Heart left ventricle (tissue), 16 donors: ENCODE data around the gene RACGAP1. TPM values are rescaled to one million over a fixed set of nuclear protein-coding genes. Genes with fewer than 3 reads are reported as not detected.

Experiments
- ATAC-seq, 4 donors: fragments of 200-7000 bp; cut with Tn5 transposase; one replicate each; pipeline ENCODE4 v1.9.1; 2020 to 2022; ENCODE audit warnings: moderate library complexity in 4 of 4, mild to moderate bottlenecking in 3 of 4, moderate number of reproducible peaks in 1 of 4
- DNase-seq, 5 donors: peaks; one replicate each; pipeline ENCODE4 v3.0.0-alpha.2; 2020
- H3K27ac ChIP-seq, 12 donors: fragments of 200-600 bp; sonication (generic) in 4 of 12; one replicate each; pipeline versions ENCODE4 v1.5.0 to v1.8.0; 2016 to 2022; ENCODE audit warnings: mild to moderate bottlenecking in 2 of 12
- H3K27me3 ChIP-seq, 9 donors: fragments of 200-600 bp; sonication (generic) in 2 of 9; one replicate each; pipeline versions ENCODE4 v1.5.1 to v1.8.0; 2016 to 2022; ENCODE audit warnings: mild to moderate bottlenecking in 3 of 9
- H3K36me3 ChIP-seq, 9 donors: fragments of 200-600 bp; sonication (generic) in 2 of 9; one replicate each; pipeline versions ENCODE4 v1.5.0 to v1.8.0; 2018 to 2022; ENCODE audit warnings: mild to moderate bottlenecking in 2 of 9
- H3K4me1 ChIP-seq, 12 donors: fragments of 200-600 bp; sonication (generic) in 4 of 12; one replicate each; pipeline versions ENCODE4 v1.5.0 to v1.8.0; 2016 to 2022; ENCODE audit warnings: mild to moderate bottlenecking in 3 of 12
- H3K4me3 ChIP-seq, 12 donors: fragments of 200-600 bp; sonication (generic) in 4 of 12; one replicate each; pipeline versions ENCODE4 v1.5.0 to v1.8.0; 2017 to 2022; ENCODE audit warnings: mild to moderate bottlenecking in 9 of 12, moderate library complexity in 4 of 12
- H3K9me3 ChIP-seq, 12 donors: fragments of 200-600 bp; sonication (generic) in 4 of 12; one replicate each; pipeline versions ENCODE4 v1.5.0 to v1.8.0; 2016 to 2022; ENCODE audit warnings: mild to moderate bottlenecking in 1 of 12
- POLR2A ChIP-seq, 2 donors: fragments of 450-650 bp; IDR thresholded peaks; one replicate each; pipeline ENCODE4 v1.6.1; 2017; ENCODE audit warnings: antibody characterized with exemption in 2 of 2, mild to moderate bottlenecking in 2 of 2, moderate library complexity in 2 of 2
- WGBS, 4 donors: extraction: QIAGEN DNeasy Blood & Tissue Kit in 2 of 4; methylation state at CpG; one replicate each; pipeline versions ENCODE4 v1.1.5 to v1.1.7; 2013 to 2018; 5-methylcytosine and 5-hydroxymethylcytosine counted together
- intact Hi-C, 10 donors: fragments of 100-400 bp; cut with DNase I; formaldehyde crosslinking; loops; one replicate each; pipeline versions ENCODE4 v1.11.1 to v1.14.2; 2022
- polyA plus RNA-seq, 2 donors: library from polyadenylated mRNA; stranded (reverse); fragments of 200-250 nt; gene quantifications; one replicate each; pipeline ENCODE4 v1.2.3, GENCODE V29; 2013
- total RNA-seq, 9 donors: library from RNA; depleted of rRNA in 2 of 9; stranded (reverse); fragments of >200 nt in 2 of 9; fragmentation: NEBNext Ultra II Directional in 3 of 9; extraction: Animal tissue kit (Norgen Biotek cat#: 25700) in 3 of 9; gene quantifications; one replicate each; pipeline versions ENCODE4 v1.1.0 to v1.2.4, GENCODE V29; 2016 to 2023
- TF ChIP-seq, protein P1 (sequence below), 12 donors: fragments of 200-600 bp; sonication (generic) in 4 of 12; IDR thresholded peaks; one replicate each; pipeline versions ENCODE4 v1.5.0 to v1.8.0; 2018 to 2022; ENCODE audit warnings: antibody characterized with exemption in 12 of 12, mild to moderate bottlenecking in 5 of 12
- donor health status: ischemic (EF 13 %, LVEDD 7.1; RV severe dilation, severe dysfunction).
- donor health status: healthy with polysubstance abuse.
- donor health status: DM: no; HTN: yes; CAD: no.
- donor health status: DM: no; HTN: no; CAD: no.
- donor health status: ischemic (EF 25% LVEDD 6.9; RV normal size, moderate dysfunction).
- donor health status: ischemic (EF 25% LVEDD 5.7; RV mildly dilated, moderate dysfunction).
- donor health status: healthy.
- donor health status: DM: yes; HTN: yes; CAD: no.
- donor health status: ischemic (EF 35%, LVEDD 5.7; RV mildly dilated, moderate dysfunction).
- donor health status: nonischemic (EF 11% LVEDD 7.7; RV severe dilation, severe dysfunction).
- donor health status: DM: yes; HTN: yes; CAD: no.
- donor health status: PGD.
- donor health status: ischemic (EF 29% LVEDD 5.4; RV normal size, mild dysfunction).
- donor health status: nonischemic (EF 23%, LVEDD 6.1; RV moderate dilation, normal function).

RACGAP1 gene
- total and polyA plus RNA-seq, 11 donors = 0.91 to 17.8 (median 5.2) TPM

DNA sequence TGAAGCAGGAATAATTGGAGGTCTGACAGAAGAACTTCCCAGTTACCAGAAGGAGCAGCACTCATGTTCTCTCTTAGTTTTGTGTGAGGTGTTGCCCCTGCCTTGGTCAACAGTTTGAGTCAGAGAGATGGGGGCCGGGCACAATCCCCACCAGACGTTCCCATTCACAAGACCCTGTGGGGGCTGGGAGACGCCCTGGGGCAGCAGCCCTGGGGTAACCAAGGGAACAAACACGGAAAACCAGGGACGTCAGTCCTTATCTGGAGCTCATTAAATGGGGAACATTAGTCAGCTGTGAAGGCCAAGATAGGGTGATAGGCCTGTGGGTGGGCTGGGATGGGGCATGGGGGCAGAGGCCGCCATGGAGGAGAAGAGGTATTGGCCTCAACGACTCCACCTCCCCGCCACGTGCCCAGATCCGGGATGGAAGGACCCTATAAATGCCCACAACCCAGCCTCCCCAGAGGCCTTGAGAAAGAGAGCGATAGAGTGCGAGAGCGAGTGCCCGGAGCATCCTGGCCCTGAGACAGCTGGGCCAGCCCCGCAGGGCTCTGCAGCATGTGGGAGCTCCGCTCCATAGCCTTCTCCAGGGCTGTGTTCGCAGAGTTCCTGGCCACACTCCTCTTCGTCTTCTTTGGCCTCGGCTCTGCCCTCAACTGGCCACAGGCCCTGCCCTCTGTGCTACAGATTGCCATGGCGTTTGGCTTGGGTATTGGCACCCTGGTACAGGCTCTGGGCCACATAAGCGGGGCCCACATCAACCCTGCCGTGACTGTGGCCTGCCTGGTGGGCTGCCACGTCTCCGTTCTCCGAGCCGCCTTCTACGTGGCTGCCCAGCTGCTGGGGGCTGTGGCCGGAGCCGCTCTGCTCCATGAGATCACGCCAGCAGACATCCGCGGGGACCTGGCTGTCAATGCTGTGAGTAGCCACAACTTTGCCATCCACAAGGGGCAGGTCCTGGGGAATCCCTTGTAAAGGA is 74.7 kb downstream of the RACGAP1 start, which contains the start of gene AQP2:
Gene AQP2, plus strand, starts transcription at position 465 of the 979 bp plus-strand sequence. Its CDS starts 94 bp downstream, at position 559.
- intact Hi-C loops = loop anchor here in 2 of 10 donors (5.0 to 10.0 kb wide), 2 partner anchors 156 to 173 kb away; no protein-coding TSS in a partner anchor
- H3K4me1 ChIP-seq = peaks cover 0 to 21% (median 2%) of the 10 kb centered on the region in 12 donors
- peaks cover 0 to 28% (median 9%) of the 10 kb centered on the region in 9 donors for H3K27me3 ChIP-seq
- no peak within 1 kb of the TSS for H3K27ac ChIP-seq
- ATAC-seq (no peak), DNase-seq (no peak)
- 89 to 92% (median 90%) methylated on average over 27 to 32 of the region's 32 CpGs for WGBS, 4 donors
- H3K4me3 ChIP-seq = no peak within 1 kb of the TSS
- TF ChIP-seq, protein P1, sequence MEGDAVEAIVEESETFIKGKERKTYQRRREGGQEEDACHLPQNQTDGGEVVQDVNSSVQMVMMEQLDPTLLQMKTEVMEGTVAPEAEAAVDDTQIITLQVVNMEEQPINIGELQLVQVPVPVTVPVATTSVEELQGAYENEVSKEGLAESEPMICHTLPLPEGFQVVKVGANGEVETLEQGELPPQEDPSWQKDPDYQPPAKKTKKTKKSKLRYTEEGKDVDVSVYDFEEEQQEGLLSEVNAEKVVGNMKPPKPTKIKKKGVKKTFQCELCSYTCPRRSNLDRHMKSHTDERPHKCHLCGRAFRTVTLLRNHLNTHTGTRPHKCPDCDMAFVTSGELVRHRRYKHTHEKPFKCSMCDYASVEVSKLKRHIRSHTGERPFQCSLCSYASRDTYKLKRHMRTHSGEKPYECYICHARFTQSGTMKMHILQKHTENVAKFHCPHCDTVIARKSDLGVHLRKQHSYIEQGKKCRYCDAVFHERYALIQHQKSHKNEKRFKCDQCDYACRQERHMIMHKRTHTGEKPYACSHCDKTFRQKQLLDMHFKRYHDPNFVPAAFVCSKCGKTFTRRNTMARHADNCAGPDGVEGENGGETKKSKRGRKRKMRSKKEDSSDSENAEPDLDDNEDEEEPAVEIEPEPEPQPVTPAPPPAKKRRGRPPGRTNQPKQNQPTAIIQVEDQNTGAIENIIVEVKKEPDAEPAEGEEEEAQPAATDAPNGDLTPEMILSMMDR (IDR thresholded peaks at IDR 0.05) = no peak
- TF ChIP-seq POLR2A (IDR thresholded peaks at IDR 0.05) = no peak
- H3K9me3 ChIP-seq = no peaks in the 10 kb centered on the region
- no peaks in the 10 kb centered on the region for H3K36me3 ChIP-seq

DNA sequence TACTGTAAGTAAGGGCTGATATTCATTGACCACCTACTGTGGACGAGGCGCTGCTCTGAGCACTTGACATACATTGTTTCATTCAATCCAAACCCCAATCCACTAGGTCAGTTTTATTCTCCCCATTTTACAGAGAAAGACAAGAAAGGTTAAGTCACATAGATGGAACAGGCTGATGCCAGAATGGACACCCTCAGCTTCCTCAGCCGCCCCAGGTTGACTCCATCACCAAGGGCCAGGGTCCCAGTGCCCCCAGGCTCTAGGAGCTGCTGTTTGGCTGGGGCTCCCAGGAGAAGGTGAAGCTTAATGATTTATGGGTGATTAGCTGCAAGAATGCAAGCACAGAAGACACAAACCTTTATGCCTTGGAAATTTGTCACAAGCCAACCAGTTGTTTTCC is 75.4 kb downstream of the RACGAP1 start:
- intact Hi-C loops = loop anchor here in 5 of 10 donors (5.0 to 10.0 kb wide), 4 partner anchors 75 to 173 kb away; no protein-coding TSS in a partner anchor

DNA sequence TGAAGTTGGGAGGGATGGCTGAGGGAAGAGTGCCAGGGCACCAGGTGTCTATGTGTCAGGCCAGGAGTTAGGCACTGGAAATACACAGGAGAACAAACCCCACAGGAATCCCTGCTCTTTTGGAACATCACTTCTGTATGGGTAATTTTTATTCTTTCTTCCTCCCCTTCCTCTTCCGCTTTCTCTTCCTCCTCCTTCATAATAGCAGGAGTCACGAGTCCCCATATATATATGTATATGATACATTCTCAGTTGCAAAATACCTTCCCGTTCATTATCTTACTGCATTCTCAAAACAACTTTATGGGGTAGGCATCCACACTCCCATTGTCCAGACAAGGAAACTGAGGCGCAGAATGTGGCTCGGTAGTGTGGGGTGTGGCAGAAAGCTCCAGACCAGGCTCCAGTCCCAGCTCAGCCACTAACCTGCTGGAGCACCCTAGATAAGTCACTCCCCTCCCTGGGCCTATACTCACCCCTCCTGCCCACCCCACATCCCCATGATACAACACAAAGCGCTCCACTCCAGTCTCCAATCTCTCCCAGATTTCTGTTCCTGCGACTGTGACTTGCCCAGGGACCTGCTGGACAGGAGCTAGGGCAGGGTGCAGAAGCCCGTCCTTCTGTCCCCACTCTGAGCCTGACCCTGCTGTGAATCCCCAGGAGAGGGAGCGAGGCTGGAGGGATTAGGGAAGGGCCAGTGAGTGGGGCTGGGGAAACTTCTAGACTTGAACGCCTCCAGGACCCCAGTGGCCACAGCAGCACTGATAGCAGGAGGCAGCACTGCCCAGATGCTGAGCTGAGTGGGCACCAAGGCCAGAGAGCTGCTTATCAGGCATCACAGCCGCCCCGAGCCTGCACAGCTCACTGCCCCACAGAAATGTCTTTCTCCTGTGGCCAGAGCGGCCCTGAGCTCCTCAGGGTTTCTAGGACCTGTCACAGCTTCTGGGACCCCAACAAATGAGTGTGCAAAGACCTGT is 76.1 kb downstream of the RACGAP1 start:
- ATAC-seq = no peak
- intact Hi-C loops = loop anchor here in 4 of 10 donors (5.0 to 10.0 kb wide), 2 partner anchors 74 to 82 kb away; no protein-coding TSS in a partner anchor

More for the DNA sequence above, 75.4 kb downstream of the RACGAP1 start:
- 93 to 97% (median 95%) methylated on average over 3 of the region's 3 CpGs for WGBS, 4 donors
- no peak overlapping the region for H3K4me3 ChIP-seq
- no peak overlapping the region for H3K27ac ChIP-seq
- no peaks in the 10 kb centered on the region for H3K36me3 ChIP-seq
- H3K4me1 ChIP-seq = peaks cover 0 to 19% (median 5%) of the 10 kb centered on the region in 12 donors
- TF ChIP-seq, protein P1 (IDR thresholded peaks at IDR 0.05) = no peak
- no peak for TF ChIP-seq POLR2A (IDR thresholded peaks at IDR 0.05)
- no peaks in the 10 kb centered on the region for H3K9me3 ChIP-seq
- DNase-seq = no peak
- H3K27me3 ChIP-seq = peaks cover 0 to 22% (median 4%) of the 10 kb centered on the region in 9 donors
- ATAC-seq = no peak

More for the DNA sequence above, 76.1 kb downstream of the RACGAP1 start:
- TF ChIP-seq POLR2A (IDR thresholded peaks at IDR 0.05) = no peak
- TF ChIP-seq, protein P1 (IDR thresholded peaks at IDR 0.05) = no peak
- Histone ChIP-seq H3K27ac (no peak overlapping the region), H3K9me3 (no peaks in the 10 kb centered on the region), H3K36me3 (no peaks in the 10 kb centered on the region), H3K27me3 (peaks cover 0 to 14% (median 0%) of the 10 kb centered on the region in 9 donors), H3K4me1 (peaks cover 0 to 19% (median 5%) of the 10 kb centered on the region in 12 donors), H3K4me3 (no peak overlapping the region)
- DNase-seq = no peak
- 86 to 94% (median 92%) methylated on average over 12 to 13 of the region's 13 CpGs for WGBS, 4 donors
